Natural killer cell (primary cell): Measurements from ENCODE around the gene ESR1. TPM values are rescaled to one million over a fixed set of nuclear protein-coding genes. Genes with fewer than 3 reads are reported as not detected.

Experiments used
- ATAC-seq, 3 donors: fragments of 150-1000 bp in 2 of 3; fragments of 200-7000 bp in 1 of 3; cut with Tn5 transposase; 1 replicate in 1 of 3; 2 replicates in 2 of 3; pipeline ENCODE4 v1.10.0; 2021; ENCODE audit warnings: mild to moderate bottlenecking in 2 of 3, moderate library complexity in 2 of 3
- DNase-seq, 2 donors: peaks; one replicate each; pipeline versions ENCODE4 v3.0.0 to v3.0.0-alpha.2; 2013 to 2021; ENCODE audit warnings: mixed read lengths in 1 of 2
- H3K27ac ChIP-seq: one replicate; pipeline ENCODE4 v1.5.1; 2013; ENCODE audit warnings: mild to moderate bottlenecking, low read length
- H3K27me3 ChIP-seq: one replicate; pipeline ENCODE4 v1.6.1; 2013; ENCODE audit warnings: low read length; ENCODE audit not compliant: control insufficient read depth, insufficient read depth
- H3K36me3 ChIP-seq: one replicate; pipeline ENCODE4 v1.6.1; 2013; ENCODE audit warnings: low read length; ENCODE audit not compliant: control insufficient read depth, insufficient read depth
- H3K4me1 ChIP-seq: one replicate; pipeline ENCODE4 v1.6.1; 2013; ENCODE audit warnings: low read length; ENCODE audit not compliant: control insufficient read depth, insufficient read depth
- H3K4me3 ChIP-seq: one replicate; pipeline ENCODE4 v1.5.1; 2013; ENCODE audit warnings: low read length
- H3K9me3 ChIP-seq: one replicate; pipeline ENCODE4 v1.6.1; 2013; ENCODE audit warnings: low read length; ENCODE audit not compliant: control insufficient read depth, insufficient read depth
- H3K27ac Mint-ChIP-seq, 2 donors: one replicate each; pipeline ENCODE4 v1.8.0; 2022; ENCODE audit warnings: mild to moderate bottlenecking in 2 of 2, mixed read lengths in 2 of 2, moderate library complexity in 1 of 2
- H3K27me3 Mint-ChIP-seq, 2 donors: one replicate each; pipeline ENCODE4 v1.8.0; 2022; ENCODE audit warnings: low read depth in 2 of 2, mixed read lengths in 2 of 2
- H3K36me3 Mint-ChIP-seq: one replicate; pipeline ENCODE4 v1.8.0; 2022; ENCODE audit warnings: mixed read lengths
- H3K4me1 Mint-ChIP-seq, 2 donors: one replicate each; pipeline ENCODE4 v1.8.0; 2022; ENCODE audit warnings: mixed read lengths in 2 of 2
- H3K4me3 Mint-ChIP-seq: one replicate; pipeline ENCODE4 v1.8.0; 2022; ENCODE audit warnings: mild to moderate bottlenecking, moderate library complexity, mixed read lengths
- H3K9me3 Mint-ChIP-seq, 2 donors: one replicate each; pipeline ENCODE4 v1.8.0; 2022; ENCODE audit warnings: mixed read lengths in 2 of 2
- WGBS: methylation state at CpG from one replicate; pipeline ENCODE4 v1.1.7; 2013; ENCODE audit warnings: missing lambda C conversion rate; ENCODE audit not compliant: insufficient coverage; 5-methylcytosine and 5-hydroxymethylcytosine counted together
- intact Hi-C: fragments of 100-400 bp; cut with micrococcal nuclease; formaldehyde crosslinking; loops from one replicate; pipeline ENCODE4 v1.14.2; 2022
- total RNA-seq, 4 donors: library from RNA; stranded (reverse); fragments of 120-200 nt in 1 of 4; gene quantifications; one replicate each; pipeline versions ENCODE4 v1.2.3 to v1.2.4, GENCODE V29; 2013 to 2022
- TF ChIP-seq, protein P1 (sequence below): fragments of 200-600 bp; IDR thresholded peaks from one replicate; pipeline ENCODE4 v1.8.0; 2022; ENCODE audit warnings: antibody characterized with exemption

Gene ESR1
- total RNA-seq, 3 donors from 2014 or later (not counting 1 experiment from before 2014, with no cell fraction given): 0.11 to 0.64 (median 0.60) TPM

DNA sequence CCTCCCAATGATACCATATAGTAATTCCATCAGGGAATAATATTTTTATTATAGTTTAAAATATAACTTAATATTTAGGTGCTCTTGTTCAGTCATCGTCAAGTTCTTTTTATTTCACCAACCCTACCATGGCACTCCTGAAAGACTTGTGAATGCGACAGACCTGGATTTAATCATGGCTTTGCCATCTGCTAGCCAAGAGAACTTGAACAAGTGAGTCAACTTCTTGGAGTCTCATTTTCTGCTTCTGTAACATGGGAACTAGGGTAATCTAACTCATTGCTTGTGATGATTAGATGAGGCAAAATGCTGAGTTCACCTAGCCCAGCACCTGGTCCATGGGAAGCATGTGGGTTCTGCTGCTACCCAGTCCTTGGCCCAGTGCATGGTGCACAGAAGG lies 62.9 kb downstream of the ESR1 start:
- Histone ChIP-seq H3K36me3 (no peaks in the 10 kb centered on the region), H3K27ac (no peak overlapping the region), H3K4me3 (no peak overlapping the region), H3K4me1 (no peaks in the 10 kb centered on the region), H3K9me3 (no peaks in the 10 kb centered on the region), H3K27me3 (no peaks in the 10 kb centered on the region)
- WGBS: 100% methylated on average over 2 of the region's 2 CpGs
- Mint-ChIP-seq H3K36me3 (no peaks in the 10 kb centered on the region), H3K27me3 (peaks cover 0 to 5% of the 10 kb centered on the region in 2 donors), H3K4me1 (peaks cover 0 to 5% of the 10 kb centered on the region in 2 donors), H3K4me3 (no peak overlapping the region), H3K9me3 (peaks cover under 1 to 5% of the 10 kb centered on the region in 2 donors), H3K27ac (no peak overlapping the region)
- ATAC-seq (peak in 1 of 3 donors; percentile 21), DNase-seq (no peak)
- TF ChIP-seq, protein P1, sequence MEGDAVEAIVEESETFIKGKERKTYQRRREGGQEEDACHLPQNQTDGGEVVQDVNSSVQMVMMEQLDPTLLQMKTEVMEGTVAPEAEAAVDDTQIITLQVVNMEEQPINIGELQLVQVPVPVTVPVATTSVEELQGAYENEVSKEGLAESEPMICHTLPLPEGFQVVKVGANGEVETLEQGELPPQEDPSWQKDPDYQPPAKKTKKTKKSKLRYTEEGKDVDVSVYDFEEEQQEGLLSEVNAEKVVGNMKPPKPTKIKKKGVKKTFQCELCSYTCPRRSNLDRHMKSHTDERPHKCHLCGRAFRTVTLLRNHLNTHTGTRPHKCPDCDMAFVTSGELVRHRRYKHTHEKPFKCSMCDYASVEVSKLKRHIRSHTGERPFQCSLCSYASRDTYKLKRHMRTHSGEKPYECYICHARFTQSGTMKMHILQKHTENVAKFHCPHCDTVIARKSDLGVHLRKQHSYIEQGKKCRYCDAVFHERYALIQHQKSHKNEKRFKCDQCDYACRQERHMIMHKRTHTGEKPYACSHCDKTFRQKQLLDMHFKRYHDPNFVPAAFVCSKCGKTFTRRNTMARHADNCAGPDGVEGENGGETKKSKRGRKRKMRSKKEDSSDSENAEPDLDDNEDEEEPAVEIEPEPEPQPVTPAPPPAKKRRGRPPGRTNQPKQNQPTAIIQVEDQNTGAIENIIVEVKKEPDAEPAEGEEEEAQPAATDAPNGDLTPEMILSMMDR: no peak
- intact Hi-C loops: no loop called here

GRCh38 chr6:151875524-151875923 lies 68.0 kb downstream of the ESR1 start:
- Histone ChIP-seq H3K27me3 (no peaks in the 10 kb centered on the region), H3K9me3 (no peaks in the 10 kb centered on the region), H3K4me1 (no peaks in the 10 kb centered on the region), H3K4me3 (no peak overlapping the region), H3K27ac (no peak overlapping the region), H3K36me3 (no peaks in the 10 kb centered on the region)
- intact Hi-C loops: no loop called here
- no peak for DNase-seq
- Mint-ChIP-seq H3K27me3 (peaks cover 0 to 11% of the 10 kb centered on the region in 2 donors), H3K4me1 (no peaks in the 10 kb centered on the region), H3K4me3 (no peak overlapping the region), H3K27ac (no peak overlapping the region), H3K36me3 (no peaks in the 10 kb centered on the region), H3K9me3 (peaks cover 0 to 2% of the 10 kb centered on the region in 2 donors)
- 0% methylated on average over 1 of the region's 1 CpG for WGBS
- ATAC-seq: no peak
- TF ChIP-seq, protein P1: no peak

- Histone ChIP-seq H3K36me3 (no peaks in the 10 kb centered on the region), H3K9me3 (no peaks in the 10 kb centered on the region), H3K27me3 (no peaks in the 10 kb centered on the region), H3K4me3 (no peak overlapping the region), H3K4me1 (no peaks in the 10 kb centered on the region), H3K27ac (no peak overlapping the region)
- peaks cover 0 to 9% of the 10 kb centered on the region in 2 donors for H3K27me3 Mint-ChIP-seq
- no peaks in the 10 kb centered on the region for H3K4me1 Mint-ChIP-seq
- ATAC-seq: no peak
- H3K36me3 Mint-ChIP-seq: no peaks in the 10 kb centered on the region
- TF ChIP-seq, protein P1: no peak
- intact Hi-C loops: no loop called here
- no peak for DNase-seq
- peaks cover 0 to 2% of the 10 kb centered on the region in 2 donors for H3K9me3 Mint-ChIP-seq
- H3K27ac Mint-ChIP-seq: no peak overlapping the region
- 93% methylated on average over 5 of the region's 6 CpGs for WGBS
- H3K4me3 Mint-ChIP-seq: no peak overlapping the region
Measured at GRCh38 chr6:151876122-151876521, 68.6 kb downstream of the ESR1 start.

- Histone ChIP-seq H3K36me3 (no peaks in the 10 kb centered on the region), H3K9me3 (no peaks in the 10 kb centered on the region), H3K4me1 (no peaks in the 10 kb centered on the region), H3K4me3 (no peak overlapping the region), H3K27ac (no peak overlapping the region), H3K27me3 (no peaks in the 10 kb centered on the region)
- intact Hi-C loops: no loop called here
- H3K9me3 Mint-ChIP-seq: peaks cover 0 to 1% of the 10 kb centered on the region in 2 donors
- no peaks in the 10 kb centered on the region for H3K36me3 Mint-ChIP-seq
- no peak overlapping the region for H3K27ac Mint-ChIP-seq
- TF ChIP-seq, protein P1: no peak
- no peak for ATAC-seq
- WGBS: 95% methylated on average over 3 of the region's 3 CpGs
- no peak overlapping the region for H3K4me3 Mint-ChIP-seq
- H3K27me3 Mint-ChIP-seq: peaks cover 0 to 6% of the 10 kb centered on the region in 2 donors
- no peak for DNase-seq
- no peaks in the 10 kb centered on the region for H3K4me1 Mint-ChIP-seq
Measured at GRCh38 chr6:151877458-151877857, 70.0 kb downstream of the ESR1 start.
